CD4-positive, alpha-beta T cell (primary cell): Measurements from ENCODE around the gene TRMT44. TPM values are rescaled to one million over a fixed set of nuclear protein-coding genes. Genes with fewer than 3 reads are reported as not detected.

Experiments
- ATAC-seq: fragments of 200-7000 bp; cut with Tn5 transposase; one replicate; pipeline ENCODE4 v1.10.0; 2022; ENCODE audit warnings: mild to moderate bottlenecking; ENCODE audit not compliant: poor library complexity
- CTCF ChIA-PET: fragments of 350-600 bp; sonication (Branson Sonifier 250); formaldehyde crosslinking; loops from one replicate; lab custom pipeline; 2021; ENCODE audit warnings: antibody characterized with exemption, inconsistent platforms; lab: Charles Lee
- POLR2A ChIA-PET: fragments of 350-600 bp; sonication (Branson Sonifier 250); formaldehyde crosslinking; loops from one replicate; lab custom pipeline; 2021; ENCODE audit warnings: antibody characterized with exemption, inconsistent platforms; lab: Charles Lee
- DNase-seq, 14 experiments: peaks; one replicate each; pipeline ENCODE4 v3.0.0-alpha.2; 2013 to 2020; ENCODE audit warnings: mixed read lengths in 2 of 14
- H3K27ac ChIP-seq, 2 donors: one replicate each; pipeline versions ENCODE4 v1.5.1 to v1.7.0; 2013; ENCODE audit warnings: low read length in 2 of 2, low read depth in 1 of 2, mild to moderate bottlenecking in 1 of 2
- H3K27me3 ChIP-seq, 2 experiments: 1 replicate in 1 of 2; 2 replicates in 1 of 2; pipeline versions ENCODE4 v1.6.1 to v1.7.0; 2013; ENCODE audit warnings: low read length in 2 of 2, control low read depth in 1 of 2, mild to moderate bottlenecking in 1 of 2, moderate library complexity in 1 of 2; ENCODE audit not compliant: insufficient read depth in 2 of 2, control insufficient read depth in 1 of 2
- H3K36me3 ChIP-seq: one replicate; pipeline ENCODE4 v1.6.1; 2013; ENCODE audit warnings: low read length, control low read depth; ENCODE audit not compliant: insufficient read depth
- H3K4me1 ChIP-seq: one replicate; pipeline ENCODE4 v1.6.1; 2013; ENCODE audit warnings: low read length, control low read depth; ENCODE audit not compliant: insufficient read depth
- H3K4me3 ChIP-seq: one replicate; pipeline ENCODE4 v1.5.1; 2013; ENCODE audit warnings: mild to moderate bottlenecking, low read length, moderate library complexity
- H3K9me3 ChIP-seq, 2 experiments: 1 replicate in 1 of 2; 2 replicates in 1 of 2; pipeline versions ENCODE4 v1.6.1 to v1.7.0; 2013; ENCODE audit warnings: low read length in 2 of 2, mild to moderate bottlenecking in 2 of 2, control low read depth in 1 of 2, moderate library complexity in 1 of 2; ENCODE audit not compliant: control insufficient read depth in 1 of 2, insufficient read depth in 1 of 2
- H3K27ac Mint-ChIP-seq: one replicate; pipeline ENCODE4 v1.8.0; 2020; ENCODE audit warnings: mixed read lengths
- H3K27me3 Mint-ChIP-seq: one replicate; pipeline ENCODE4 v1.8.0; 2021; ENCODE audit warnings: mixed read lengths
- H3K36me3 Mint-ChIP-seq: one replicate; pipeline ENCODE4 v1.8.0; 2021; ENCODE audit warnings: low read depth, mixed read lengths
- H3K4me1 Mint-ChIP-seq: one replicate; pipeline ENCODE4 v1.8.0; 2021; ENCODE audit warnings: low read depth, mixed read lengths
- H3K4me3 Mint-ChIP-seq: one replicate; pipeline ENCODE4 v1.8.0; 2020; ENCODE audit warnings: mild to moderate bottlenecking, mixed read lengths
- H3K9me3 Mint-ChIP-seq: one replicate; pipeline ENCODE4 v1.8.0; 2020; ENCODE audit warnings: mixed read lengths
- CTCF ChIP-seq: fragments of 200-600 bp; IDR thresholded peaks from one replicate; pipeline ENCODE4 v1.8.0; 2022; ENCODE audit warnings: antibody characterized with exemption, mild to moderate bottlenecking
- intact Hi-C, 2 experiments: fragments of 100-400 bp; cut with DNase I in 1 of 2; cut with micrococcal nuclease in 1 of 2; formaldehyde crosslinking; loops; one replicate each; pipeline versions ENCODE4 v1.15.1 to v1.9.0; 2023 to 2025; cut with DNase I, micrococcal nuclease
- total RNA-seq, 174 experiments: library from RNA in 2 of 174; stranded (reverse) in 2 of 174; gene quantifications; one replicate each; pipeline ENCODE4 v1.2.3 and lab custom pipeline; 2021 to 2026

TRMT44 gene
- total RNA-seq, 2 experiments from 2014 or later = 25.6 to 29.2 TPM

GRCh38 chr4:8453957-8454356 lies 13.4 kb downstream of the TRMT44 start:
- Mint-ChIP-seq H3K4me3 (no peak overlapping the region), H3K27me3 (no peaks in the 10 kb centered on the region), H3K9me3 (no peaks in the 10 kb centered on the region), H3K4me1 (no peaks in the 10 kb centered on the region), H3K36me3 (peaks cover 93% of the 10 kb centered on the region), H3K27ac (no peak overlapping the region)
- no peaks in the 10 kb centered on the region for H3K4me1 ChIP-seq
- no peak for TF ChIP-seq CTCF
- no peak for DNase-seq
- H3K27me3 ChIP-seq = no peaks in the 10 kb centered on the region
- peaks cover 77% of the 10 kb centered on the region for H3K36me3 ChIP-seq
- intact Hi-C loops = no loop called here
- ATAC-seq = no peak
- no peaks in the 10 kb centered on the region for H3K9me3 ChIP-seq
- H3K27ac ChIP-seq = no peak overlapping the region
- H3K4me3 ChIP-seq = no peak overlapping the region
- ChIA-PET CTCF (no interaction called here), POLR2A (no interaction called here)

GRCh38 chr4:8457646-8458252 lies 17.2 kb downstream of the TRMT44 start:
- POLR2A ChIA-PET = no interaction called here
- CTCF ChIA-PET = no interaction called here

GRCh38 chr4:8459867-8460445 lies 19.4 kb downstream of the TRMT44 start:
- DNase-seq = no peak
- Histone ChIP-seq H3K4me3 (no peak overlapping the region), H3K27me3 (no peaks in the 10 kb centered on the region), H3K4me1 (no peaks in the 10 kb centered on the region), H3K36me3 (peaks cover 39% of the 10 kb centered on the region), H3K27ac (no peak overlapping the region), H3K9me3 (no peaks in the 10 kb centered on the region)
- Mint-ChIP-seq H3K9me3 (no peaks in the 10 kb centered on the region), H3K27ac (no peak overlapping the region), H3K36me3 (peaks cover 77% of the 10 kb centered on the region), H3K4me1 (no peaks in the 10 kb centered on the region), H3K27me3 (no peaks in the 10 kb centered on the region), H3K4me3 (no peak overlapping the region)
- CTCF ChIA-PET = no interaction called here
- no peak for ATAC-seq
- intact Hi-C loops = no loop called here
- POLR2A ChIA-PET = no interaction called here
- TF ChIP-seq CTCF = no peak

More at GRCh38 chr4:8457646-8458252, 17.2 kb downstream of the TRMT44 start:
- Histone ChIP-seq H3K9me3 (no peaks in the 10 kb centered on the region), H3K4me3 (no peak overlapping the region), H3K27ac (no peak overlapping the region), H3K4me1 (no peaks in the 10 kb centered on the region), H3K36me3 (peaks cover 53% of the 10 kb centered on the region), H3K27me3 (no peaks in the 10 kb centered on the region)
- DNase-seq (no peak), ATAC-seq (no peak)
- peaks cover 85% of the 10 kb centered on the region for H3K36me3 Mint-ChIP-seq
- H3K27me3 Mint-ChIP-seq = no peaks in the 10 kb centered on the region
- no peak overlapping the region for H3K4me3 Mint-ChIP-seq
- no peaks in the 10 kb centered on the region for H3K9me3 Mint-ChIP-seq
- intact Hi-C loops = no loop called here
- no peaks in the 10 kb centered on the region for H3K4me1 Mint-ChIP-seq
- H3K27ac Mint-ChIP-seq = no peak overlapping the region
- TF ChIP-seq CTCF = no peak
